BJ (cell line): ENCODE data around the gene MUTYH. TPM values are rescaled to one million over a fixed set of nuclear protein-coding genes. Genes with fewer than 3 reads are reported as not detected.

ENCODE experiments used
- CTCF ChIA-PET: fragments of 350-600 bp; formaldehyde crosslinking; extraction: SDS; loops from one replicate; lab custom pipeline; 2021; ENCODE audit warnings: antibody characterized with exemption, inconsistent platforms; lab: Yijun Ruan, JAX
- POLR2A ChIA-PET: fragments of 300-600 bp; sonication (Branson Sonifier 250); formaldehyde crosslinking; extraction: SDS; loops from one replicate; lab custom pipeline; 2021; ENCODE audit warnings: antibody characterized with exemption; lab: Charles Lee
- DNase-seq: peaks from one replicate; pipeline ENCODE4 v3.0.0-alpha.2; 2011; ENCODE audit warnings: low read depth
- H3K27me3 ChIP-seq: 2 replicates; pipeline ENCODE4 v1.6.0; 2011; ENCODE audit warnings: low read length; ENCODE audit not compliant: control insufficient read depth, insufficient read depth
- H3K36me3 ChIP-seq: 2 replicates; pipeline ENCODE4 v1.5.1; 2011; ENCODE audit warnings: low read length; ENCODE audit not compliant: control insufficient read depth, insufficient read depth
- H3K4me3 ChIP-seq: 2 replicates; pipeline ENCODE4 v1.5.1; 2011; ENCODE audit warnings: low read depth, mild to moderate bottlenecking, control low read depth, low read length
- polyA plus RNA-seq: library from polyadenylated mRNA; depleted of rRNA; stranded (reverse); fragments of >200 nt; gene quantifications from 2 replicates; pipeline ENCODE4 v1.2.3, GENCODE V29; 2011
- TF ChIP-seq, protein P1 (sequence below): IDR thresholded peaks from 2 replicates; pipeline ENCODE4 v1.5.1; 2011; ENCODE audit warnings: low read depth, mild to moderate bottlenecking, control low read depth, inconsistent platforms, low read length, moderate library complexity; ENCODE audit not compliant: insufficient read depth

The MUTYH gene
- polyA plus RNA-seq, 1 experiment: 11.7 TPM

DNA sequence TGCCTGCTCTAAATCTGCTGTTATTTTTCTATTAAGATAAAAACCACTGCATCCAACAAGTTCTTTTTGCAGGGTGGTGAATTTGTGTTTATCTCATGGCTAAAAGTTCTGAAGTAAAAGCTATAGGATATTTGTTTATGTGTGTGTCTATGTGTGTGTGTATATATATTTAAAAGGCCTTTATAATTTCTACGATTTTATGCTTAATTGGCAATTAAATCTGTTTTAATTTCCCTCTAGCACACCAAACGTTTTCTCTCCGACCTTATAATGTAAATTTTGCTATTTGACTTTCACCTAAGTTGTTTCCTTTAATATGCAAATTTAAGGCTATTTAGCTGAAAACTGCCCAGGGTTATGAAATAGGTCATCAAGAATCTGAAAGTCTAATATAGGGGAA is 33.3 kb downstream of the MUTYH start:
- H3K36me3 ChIP-seq: no peaks in the 10 kb centered on the region
- no peaks in the 10 kb centered on the region for H3K27me3 ChIP-seq
- CTCF ChIA-PET: interaction anchor here (1.5 to 1.6 kb wide), 2 partner anchors 293 to 295 kb away, joined by 4 read pairs; partner anchors contain the start of gene UROD
- no peak for DNase-seq
- POLR2A ChIA-PET: no interaction called here
- TF ChIP-seq, protein P1, sequence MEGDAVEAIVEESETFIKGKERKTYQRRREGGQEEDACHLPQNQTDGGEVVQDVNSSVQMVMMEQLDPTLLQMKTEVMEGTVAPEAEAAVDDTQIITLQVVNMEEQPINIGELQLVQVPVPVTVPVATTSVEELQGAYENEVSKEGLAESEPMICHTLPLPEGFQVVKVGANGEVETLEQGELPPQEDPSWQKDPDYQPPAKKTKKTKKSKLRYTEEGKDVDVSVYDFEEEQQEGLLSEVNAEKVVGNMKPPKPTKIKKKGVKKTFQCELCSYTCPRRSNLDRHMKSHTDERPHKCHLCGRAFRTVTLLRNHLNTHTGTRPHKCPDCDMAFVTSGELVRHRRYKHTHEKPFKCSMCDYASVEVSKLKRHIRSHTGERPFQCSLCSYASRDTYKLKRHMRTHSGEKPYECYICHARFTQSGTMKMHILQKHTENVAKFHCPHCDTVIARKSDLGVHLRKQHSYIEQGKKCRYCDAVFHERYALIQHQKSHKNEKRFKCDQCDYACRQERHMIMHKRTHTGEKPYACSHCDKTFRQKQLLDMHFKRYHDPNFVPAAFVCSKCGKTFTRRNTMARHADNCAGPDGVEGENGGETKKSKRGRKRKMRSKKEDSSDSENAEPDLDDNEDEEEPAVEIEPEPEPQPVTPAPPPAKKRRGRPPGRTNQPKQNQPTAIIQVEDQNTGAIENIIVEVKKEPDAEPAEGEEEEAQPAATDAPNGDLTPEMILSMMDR: no peak
- H3K4me3 ChIP-seq: no peak overlapping the region

DNA sequence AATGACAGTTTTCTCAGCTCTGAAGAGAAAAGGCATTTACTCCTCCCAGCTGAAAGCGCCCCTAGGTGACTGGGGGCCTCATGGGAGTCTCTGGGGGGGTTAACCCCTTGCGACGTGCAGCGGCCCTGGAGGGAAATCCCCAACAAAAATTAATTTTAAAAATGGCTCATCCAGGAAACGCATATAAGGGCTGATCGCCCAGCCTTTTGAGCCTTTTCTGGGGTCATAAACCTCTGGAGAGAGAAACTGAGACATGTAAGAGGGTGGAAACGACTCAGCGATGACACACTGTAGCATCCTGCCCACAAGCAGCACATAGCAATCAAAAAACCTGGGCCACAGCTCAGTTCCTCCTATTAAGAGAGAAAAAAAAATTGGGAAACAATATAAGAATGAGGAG is 33.9 kb downstream of the MUTYH start:
- ChIA-PET POLR2A (no interaction called here), CTCF (interaction anchor here (1.0 to 2.1 kb wide), 4 partner anchors 187 to 294 kb away, joined by 4 to 11 read pairs (median 6); partner anchors contain the start of gene UROD)
- no peaks in the 10 kb centered on the region for H3K27me3 ChIP-seq
- DNase-seq: no peak
- H3K36me3 ChIP-seq: no peaks in the 10 kb centered on the region
- H3K4me3 ChIP-seq: no peak overlapping the region
- TF ChIP-seq, protein P1: no peak

DNA sequence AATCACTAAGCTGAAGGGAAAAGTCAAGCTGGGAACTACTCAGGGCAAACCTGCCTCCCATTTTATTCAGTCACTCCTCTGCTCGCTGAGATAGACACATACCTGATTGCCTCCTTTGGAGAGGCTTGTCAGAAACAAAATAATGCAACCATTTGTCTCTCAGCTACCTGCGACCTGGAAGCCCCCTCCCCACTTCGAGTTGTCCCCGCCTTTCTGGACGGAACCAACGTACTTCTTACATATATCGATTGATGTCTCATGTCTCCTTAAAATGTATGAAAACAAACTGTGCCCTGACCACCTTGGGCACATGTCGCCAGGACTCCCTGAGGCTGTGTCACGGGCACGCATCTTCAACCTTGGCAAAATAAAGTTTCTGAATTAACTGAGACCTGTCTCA is 35.0 kb downstream of the MUTYH start:
- Histone ChIP-seq H3K4me3 (no peak overlapping the region), H3K27me3 (no peaks in the 10 kb centered on the region), H3K36me3 (no peaks in the 10 kb centered on the region)
- no peak for DNase-seq
- ChIA-PET POLR2A (no interaction called here), CTCF (interaction anchor here (0.6 to 2.1 kb wide), 7 partner anchors 13 to 1356 kb away, joined by 3 to 11 read pairs (median 4); no protein-coding TSS in a partner anchor)
- TF ChIP-seq, protein P1: no peak

DNA sequence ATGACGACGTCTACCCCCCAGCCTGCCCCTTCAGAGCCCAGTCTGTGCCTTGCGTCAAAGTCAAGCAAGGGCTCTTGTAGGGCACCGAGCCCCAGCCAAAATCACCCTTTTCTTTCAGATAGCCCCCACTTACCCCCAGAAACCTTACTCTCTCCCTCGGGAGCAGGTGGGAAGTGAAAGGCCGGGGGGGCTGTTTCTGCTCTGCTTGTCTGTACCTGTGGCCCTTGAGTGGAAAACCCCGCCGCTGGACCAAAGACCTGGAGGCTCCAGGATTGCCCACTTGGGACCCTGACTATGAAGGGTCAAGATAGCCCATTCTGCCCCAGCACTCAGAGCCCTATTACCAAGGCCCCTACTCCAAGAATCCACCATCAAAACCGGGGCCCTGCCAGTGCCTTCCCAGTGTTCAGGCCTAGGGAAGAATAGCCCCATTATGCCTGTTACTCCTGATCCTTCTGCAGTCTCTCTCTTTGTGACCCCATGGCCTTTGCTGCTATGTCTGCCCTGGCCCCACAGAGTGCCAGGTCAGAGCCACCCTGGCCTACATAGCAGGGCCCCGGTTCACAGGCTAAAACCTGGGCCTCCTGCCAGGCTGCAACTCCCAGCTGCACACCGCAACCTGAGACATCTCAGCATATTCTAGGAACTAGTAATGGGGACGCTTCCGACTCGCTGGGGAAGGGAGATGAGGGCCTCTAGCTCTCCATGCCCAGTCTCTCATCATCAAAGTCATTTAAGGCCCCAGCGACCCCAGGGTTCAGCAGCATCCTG is 35.7 kb downstream of the MUTYH start:
- Histone ChIP-seq H3K4me3 (peak overlapping the region; percentile 70), H3K36me3 (no peaks in the 10 kb centered on the region), H3K27me3 (no peaks in the 10 kb centered on the region)
- ChIA-PET CTCF (interaction anchor here (1.0 to 13.5 kb wide), 8 partner anchors 13 to 397 kb away, joined by 3 to 181 read pairs (median 5); no protein-coding TSS in a partner anchor), POLR2A (no interaction called here)
- DNase-seq: no peak
- TF ChIP-seq, protein P1: no peak

DNA sequence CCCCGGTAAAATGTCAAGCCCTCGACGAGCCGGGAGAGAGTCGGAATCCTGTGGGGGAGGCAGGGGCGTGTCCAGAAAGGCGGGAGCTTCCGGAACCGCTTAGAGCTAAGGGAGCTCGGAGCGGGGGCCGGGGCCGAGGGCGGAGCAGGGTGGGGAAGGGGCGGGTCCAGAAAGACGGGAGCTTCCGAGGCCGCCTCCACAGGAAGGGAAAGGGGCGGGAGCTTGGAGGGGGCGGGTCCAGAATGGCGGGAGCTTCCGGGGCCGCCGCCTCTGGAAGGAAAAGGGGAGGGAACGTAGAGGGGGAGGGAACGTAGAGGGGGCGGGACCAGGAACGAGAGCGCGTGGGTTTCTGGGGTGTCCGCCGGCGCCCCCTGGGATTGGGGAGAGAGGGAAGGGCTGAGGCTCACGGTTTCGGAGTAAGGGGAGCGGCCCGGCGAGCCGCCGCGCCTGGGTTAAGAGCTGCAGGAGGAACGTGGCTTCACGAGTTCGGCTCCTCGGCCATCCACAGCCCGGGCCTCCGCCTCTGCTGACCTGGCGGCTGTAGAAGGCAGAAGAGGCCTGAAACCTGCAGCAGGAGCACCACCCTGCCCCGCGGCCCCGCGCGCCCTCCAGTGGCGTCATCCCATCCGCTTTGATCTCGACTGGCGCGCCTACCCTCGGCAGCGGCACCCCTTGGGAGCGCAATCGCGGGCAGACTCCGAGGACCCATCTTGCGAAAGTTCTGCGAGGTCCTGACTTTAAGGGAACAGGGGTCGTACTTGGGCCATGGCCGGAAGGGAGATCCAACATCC is 36.5 kb downstream of the MUTYH start:
- DNase-seq: peak; percentile 90
- H3K36me3 ChIP-seq: no peaks in the 10 kb centered on the region
- TF ChIP-seq, protein P1: peak; percentile 73
- H3K4me3 ChIP-seq: peak overlapping the region; percentile 70
- CTCF ChIA-PET: interaction anchor here (0.7 to 13.5 kb wide), 13 partner anchors 23 to 574 kb away, joined by 3 to 181 read pairs (median 3); partner anchors contain the start of genes EIF2B3, HECTD3, HPDL and UROD
- POLR2A ChIA-PET: interaction anchor here (0.5 to 1.0 kb wide), 14 partner anchors 37 to 1796 kb away, joined by 3 to 15 read pairs (median 4); partner anchors contain the start of genes HECTD3 and UROD
- H3K27me3 ChIP-seq: no peaks in the 10 kb centered on the region
